NCI-H1417 treated with DMSO at 0.1 percent for 48 hours (cell line): ENCODE measurements around the gene NUP153.
"Not testable (repeated sequence)": the region's sequence is repeated elsewhere in the genome, so short reads cannot be mapped to it uniquely, and the experiment has no call there.

Source experiments
- DNase-seq: peaks from one replicate; lab custom pipeline; 2025; lab: John Stamatoyannopoulos, UW

Gene NUP153

GRCh38 chr6:17714177-17714576 lies 7.5 kb upstream of the NUP153 start:
- DNase-seq, result no peak

GRCh38 chr6:17712576-17712975 lies 5.9 kb upstream of the NUP153 start:
- DNase-seq, result no peak

- DNase-seq, result no peak
Observed at GRCh38 chr6:17710331-17710730, 3.6 kb upstream of the NUP153 start.

GRCh38 chr6:17709476-17709875 lies 2.8 kb upstream of the NUP153 start:
- DNase-seq, result no peak

- not testable (repeated sequence) for DNase-seq
Observed at GRCh38 chr6:17708035-17708434, 1.3 kb upstream of the NUP153 start.

- no peak for DNase-seq
Observed at GRCh38 chr6:17707371-17707651, 586 bp upstream of the NUP153 start.

GRCh38 chr6:17705778-17706579 lies 746 bp downstream of the NUP153 start:
- no peak for DNase-seq

- DNase-seq, result no peak
Observed at GRCh38 chr6:17705428-17705777, 1.3 kb downstream of the NUP153 start.

GRCh38 chr6:17703256-17703694 lies 3.5 kb downstream of the NUP153 start:
- no peak for DNase-seq

GRCh38 chr6:17700421-17701416 lies 6.0 kb downstream of the NUP153 start:
- DNase-seq, result no peak

GRCh38 chr6:17691925-17692538 lies 14.7 kb downstream of the NUP153 start:
- no peak for DNase-seq

GRCh38 chr6:17688481-17688880 lies 18.2 kb downstream of the NUP153 start:
- no peak for DNase-seq

GRCh38 chr6:17687136-17687535 lies 19.6 kb downstream of the NUP153 start:
- DNase-seq, result no peak

GRCh38 chr6:17684134-17684533 lies 22.6 kb downstream of the NUP153 start:
- no peak for DNase-seq

GRCh38 chr6:17683428-17683827 lies 23.3 kb downstream of the NUP153 start:
- DNase-seq, result no peak

- no peak for DNase-seq
Observed at GRCh38 chr6:17679726-17680125, 27.0 kb downstream of the NUP153 start.

- DNase-seq, result no peak
Observed at GRCh38 chr6:17677602-17678001, 29.1 kb downstream of the NUP153 start.

GRCh38 chr6:17673543-17674254 lies 33.0 kb downstream of the NUP153 start:
- DNase-seq, result no peak

GRCh38 chr6:17672064-17672718 lies 34.5 kb downstream of the NUP153 start:
- DNase-seq, result no peak

- no peak for DNase-seq
Observed at GRCh38 chr6:17666646-17667045, 40.1 kb downstream of the NUP153 start.

GRCh38 chr6:17665132-17665531 lies 41.6 kb downstream of the NUP153 start:
- DNase-seq, result no peak

- no peak for DNase-seq
Observed at GRCh38 chr6:17663226-17663625, 43.5 kb downstream of the NUP153 start.
